ENCODE data around the gene ZNF292. TPM values are rescaled to one million over a fixed set of nuclear protein-coding genes. Genes with fewer than 3 reads are reported as not detected.

ZNF292 gene
- total RNA-seq, 1 donor from 2014 or later, result 43.1 TPM

DNA sequence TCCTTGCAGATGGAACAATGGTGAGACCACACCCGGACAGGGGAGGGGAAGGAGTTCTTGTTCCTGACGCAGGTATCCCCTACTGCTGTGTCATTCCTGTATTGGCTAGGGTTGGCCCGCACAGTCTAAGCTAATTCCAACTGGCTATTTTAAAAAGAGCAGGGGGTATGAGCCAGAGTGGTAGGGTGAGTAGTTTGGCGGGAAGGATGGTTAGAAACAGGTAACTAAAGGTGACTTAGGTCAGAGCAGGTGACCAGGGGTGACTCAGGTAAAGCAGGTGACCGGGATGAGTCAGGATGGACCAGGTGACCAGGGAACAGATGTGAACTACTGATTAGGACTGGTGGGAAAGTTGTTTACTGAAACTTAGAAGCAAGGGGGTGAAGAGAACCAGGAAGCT is 58.0 kb downstream of the ZNF292 start:
- intact Hi-C loops (cut with DNase I), result no loop called here
- H3K4me1 ChIP-seq, result no peaks in the 10 kb centered on the region
- H3K27me3 ChIP-seq (ENCODE audit: low read depth), result no peaks in the 10 kb centered on the region
- no peaks in the 10 kb centered on the region for H3K9me3 ChIP-seq
- ATAC-seq, result no peak
- no peak overlapping the region for H3K4me3 ChIP-seq
- no peak for TF ChIP-seq CTCF (IDR thresholded peaks at IDR 0.05)
- H3K36me3 ChIP-seq, result peaks cover 21% of the 10 kb centered on the region
- DNase-seq, result no peak
- H3K27ac ChIP-seq, result no peak overlapping the region

GRCh38 chr6:87214831-87215230 is 59.5 kb downstream of the ZNF292 start:
- DNase-seq (no peak), ATAC-seq (no peak)
- Histone ChIP-seq H3K4me1 (no peaks in the 10 kb centered on the region), H3K36me3 (peaks cover 36% of the 10 kb centered on the region), H3K27ac (no peak overlapping the region), H3K4me3 (no peak overlapping the region), H3K9me3 (no peaks in the 10 kb centered on the region), H3K27me3 (ENCODE audit: low read depth) (no peaks in the 10 kb centered on the region)
- TF ChIP-seq CTCF (IDR thresholded peaks at IDR 0.05), result no peak
- intact Hi-C loops (cut with DNase I), result no loop called here

GRCh38 chr6:87220997-87221396 is 65.6 kb downstream of the ZNF292 start:
- peaks cover 73% of the 10 kb centered on the region for H3K36me3 ChIP-seq
- no peaks in the 10 kb centered on the region for H3K27me3 ChIP-seq (ENCODE audit: low read depth)
- no peak overlapping the region for H3K4me3 ChIP-seq
- H3K4me1 ChIP-seq, result no peaks in the 10 kb centered on the region
- no peak for DNase-seq
- intact Hi-C loops (cut with DNase I), result no loop called here
- no peak for ATAC-seq
- no peaks in the 10 kb centered on the region for H3K9me3 ChIP-seq
- no peak for TF ChIP-seq CTCF (IDR thresholded peaks at IDR 0.05)
- H3K27ac ChIP-seq, result no peak overlapping the region

- Histone ChIP-seq H3K27ac (no peak overlapping the region), H3K9me3 (no peaks in the 10 kb centered on the region), H3K36me3 (peaks cover 58% of the 10 kb centered on the region), H3K4me1 (no peaks in the 10 kb centered on the region), H3K27me3 (ENCODE audit: low read depth) (no peaks in the 10 kb centered on the region), H3K4me3 (no peak overlapping the region)
- intact Hi-C loops (cut with DNase I), result no loop called here
- TF ChIP-seq CTCF (IDR thresholded peaks at IDR 0.05), result no peak
- ATAC-seq, result no peak
- DNase-seq, result no peak
Observed at GRCh38 chr6:87222676-87223075, 67.3 kb downstream of the ZNF292 start.

- DNase-seq (no peak), ATAC-seq (no peak)
- Histone ChIP-seq H3K4me3 (no peak overlapping the region), H3K4me1 (no peaks in the 10 kb centered on the region), H3K27me3 (ENCODE audit: low read depth) (no peaks in the 10 kb centered on the region), H3K36me3 (peaks cover 38% of the 10 kb centered on the region), H3K27ac (no peak overlapping the region), H3K9me3 (no peaks in the 10 kb centered on the region)
- intact Hi-C loops (cut with DNase I), result no loop called here
- TF ChIP-seq CTCF (IDR thresholded peaks at IDR 0.05), result no peak
Observed at GRCh38 chr6:87224971-87225370, 69.6 kb downstream of the ZNF292 start.

GRCh38 chr6:87225511-87225910 is 70.1 kb downstream of the ZNF292 start:
- Histone ChIP-seq H3K9me3 (no peaks in the 10 kb centered on the region), H3K4me1 (no peaks in the 10 kb centered on the region), H3K27me3 (ENCODE audit: low read depth) (no peaks in the 10 kb centered on the region), H3K4me3 (no peak overlapping the region), H3K36me3 (peaks cover 35% of the 10 kb centered on the region), H3K27ac (no peak overlapping the region)
- intact Hi-C loops (cut with DNase I), result no loop called here
- DNase-seq, result no peak
- TF ChIP-seq CTCF (IDR thresholded peaks at IDR 0.05), result no peak
- ATAC-seq, result no peak
